ENCODE measurements around the gene KIAA1549.

DNA sequence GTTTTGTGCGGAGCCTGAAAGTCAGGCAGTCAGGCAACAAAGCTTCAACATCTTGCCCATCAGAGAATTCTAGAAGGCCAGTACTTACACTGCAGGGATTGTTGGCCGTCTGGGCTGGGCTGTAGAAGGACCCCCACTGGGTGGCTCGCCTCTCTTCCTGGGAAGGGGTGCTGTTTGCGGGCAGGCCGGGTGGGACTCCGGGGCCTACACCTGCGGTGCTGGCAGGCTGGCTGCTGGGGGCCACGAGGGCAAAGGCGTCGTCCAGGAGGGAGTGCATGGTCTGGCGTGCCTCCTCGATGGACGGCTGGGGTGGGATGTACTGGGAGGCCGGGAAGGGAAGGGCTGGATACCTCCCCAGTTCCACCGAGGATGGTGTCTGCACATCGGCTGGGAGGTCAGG is 120.1 kb downstream of the KIAA1549 start:
- TF ChIP-seq, protein P1, sequence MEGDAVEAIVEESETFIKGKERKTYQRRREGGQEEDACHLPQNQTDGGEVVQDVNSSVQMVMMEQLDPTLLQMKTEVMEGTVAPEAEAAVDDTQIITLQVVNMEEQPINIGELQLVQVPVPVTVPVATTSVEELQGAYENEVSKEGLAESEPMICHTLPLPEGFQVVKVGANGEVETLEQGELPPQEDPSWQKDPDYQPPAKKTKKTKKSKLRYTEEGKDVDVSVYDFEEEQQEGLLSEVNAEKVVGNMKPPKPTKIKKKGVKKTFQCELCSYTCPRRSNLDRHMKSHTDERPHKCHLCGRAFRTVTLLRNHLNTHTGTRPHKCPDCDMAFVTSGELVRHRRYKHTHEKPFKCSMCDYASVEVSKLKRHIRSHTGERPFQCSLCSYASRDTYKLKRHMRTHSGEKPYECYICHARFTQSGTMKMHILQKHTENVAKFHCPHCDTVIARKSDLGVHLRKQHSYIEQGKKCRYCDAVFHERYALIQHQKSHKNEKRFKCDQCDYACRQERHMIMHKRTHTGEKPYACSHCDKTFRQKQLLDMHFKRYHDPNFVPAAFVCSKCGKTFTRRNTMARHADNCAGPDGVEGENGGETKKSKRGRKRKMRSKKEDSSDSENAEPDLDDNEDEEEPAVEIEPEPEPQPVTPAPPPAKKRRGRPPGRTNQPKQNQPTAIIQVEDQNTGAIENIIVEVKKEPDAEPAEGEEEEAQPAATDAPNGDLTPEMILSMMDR (IDR thresholded peaks at IDR 0.05), result no peak
- TF ChIP-seq POLR2AphosphoS5 (IDR thresholded peaks at IDR 0.05; ENCODE audit: low read depth, low read length) (no peak), SIN3A (IDR thresholded peaks at IDR 0.05; ENCODE audit: borderline replicate concordance, insufficient read depth, low read depth, low read length) (no peak)
- TF ChIP-seq, protein P2, sequence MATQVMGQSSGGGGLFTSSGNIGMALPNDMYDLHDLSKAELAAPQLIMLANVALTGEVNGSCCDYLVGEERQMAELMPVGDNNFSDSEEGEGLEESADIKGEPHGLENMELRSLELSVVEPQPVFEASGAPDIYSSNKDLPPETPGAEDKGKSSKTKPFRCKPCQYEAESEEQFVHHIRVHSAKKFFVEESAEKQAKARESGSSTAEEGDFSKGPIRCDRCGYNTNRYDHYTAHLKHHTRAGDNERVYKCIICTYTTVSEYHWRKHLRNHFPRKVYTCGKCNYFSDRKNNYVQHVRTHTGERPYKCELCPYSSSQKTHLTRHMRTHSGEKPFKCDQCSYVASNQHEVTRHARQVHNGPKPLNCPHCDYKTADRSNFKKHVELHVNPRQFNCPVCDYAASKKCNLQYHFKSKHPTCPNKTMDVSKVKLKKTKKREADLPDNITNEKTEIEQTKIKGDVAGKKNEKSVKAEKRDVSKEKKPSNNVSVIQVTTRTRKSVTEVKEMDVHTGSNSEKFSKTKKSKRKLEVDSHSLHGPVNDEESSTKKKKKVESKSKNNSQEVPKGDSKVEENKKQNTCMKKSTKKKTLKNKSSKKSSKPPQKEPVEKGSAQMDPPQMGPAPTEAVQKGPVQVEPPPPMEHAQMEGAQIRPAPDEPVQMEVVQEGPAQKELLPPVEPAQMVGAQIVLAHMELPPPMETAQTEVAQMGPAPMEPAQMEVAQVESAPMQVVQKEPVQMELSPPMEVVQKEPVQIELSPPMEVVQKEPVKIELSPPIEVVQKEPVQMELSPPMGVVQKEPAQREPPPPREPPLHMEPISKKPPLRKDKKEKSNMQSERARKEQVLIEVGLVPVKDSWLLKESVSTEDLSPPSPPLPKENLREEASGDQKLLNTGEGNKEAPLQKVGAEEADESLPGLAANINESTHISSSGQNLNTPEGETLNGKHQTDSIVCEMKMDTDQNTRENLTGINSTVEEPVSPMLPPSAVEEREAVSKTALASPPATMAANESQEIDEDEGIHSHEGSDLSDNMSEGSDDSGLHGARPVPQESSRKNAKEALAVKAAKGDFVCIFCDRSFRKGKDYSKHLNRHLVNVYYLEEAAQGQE (IDR thresholded peaks at IDR 0.05; ENCODE audit: insufficient read depth in 1 of 2, low read depth in 2 of 2, low read length in 1 of 2), result no peak
